Activated CD8-positive, alpha-beta memory T cell treated with anti-CD3 and anti-CD28 coated beads for 48 hours (primary cell): ENCODE measurements around the gene NET1.

Source experiments
- DNase-seq, 3 experiments: peaks; one replicate each; pipeline ENCODE4 v3.0.0-alpha.2; 2020; ENCODE audit warnings: low read depth in 2 of 3, low spot score in 2 of 3

The NET1 gene

GRCh38 chr10:5442065-5442989, 30.0 kb downstream of the NET1 start:
- DNase-seq = no peak

- DNase-seq = no peak
These were observed 30.6 kb downstream of the NET1 start for GRCh38 chr10:5442990-5443370.

- DNase-seq = no peak
These were observed 31.1 kb downstream of the NET1 start for GRCh38 chr10:5443429-5443828.

- DNase-seq = no peak
These were observed 32.6 kb downstream of the NET1 start for GRCh38 chr10:5445006-5445405.

- peak; percentile 32 to 51 (median 47) for DNase-seq
These were observed 34.1 kb downstream of the NET1 start for GRCh38 chr10:5446390-5446926.

- no peak for DNase-seq
These were observed 34.7 kb downstream of the NET1 start for GRCh38 chr10:5447056-5447455.

GRCh38 chr10:5447611-5448071, 35.3 kb downstream of the NET1 start:
- no peak for DNase-seq

- DNase-seq = no peak
These were observed 36.1 kb downstream of the NET1 start for GRCh38 chr10:5448333-5449001.

GRCh38 chr10:5449227-5449626, 36.9 kb downstream of the NET1 start:
- no peak for DNase-seq

- DNase-seq = no peak
These were observed 37.5 kb downstream of the NET1 start for GRCh38 chr10:5449823-5450222.

- no peak for DNase-seq
These were observed 38.4 kb downstream of the NET1 start for GRCh38 chr10:5450605-5451384.

GRCh38 chr10:5453749-5454489, 41.6 kb downstream of the NET1 start:
- DNase-seq = no peak

- DNase-seq = no peak
These were observed 44.2 kb downstream of the NET1 start for GRCh38 chr10:5456563-5456962.

- DNase-seq = no peak
These were observed 45.4 kb downstream of the NET1 start for GRCh38 chr10:5457741-5458140.

- DNase-seq = no peak
These were observed 46.1 kb downstream of the NET1 start for GRCh38 chr10:5458425-5458824.

- DNase-seq = no peak
These were observed 46.8 kb downstream of the NET1 start for GRCh38 chr10:5458949-5459747.

GRCh38 chr10:5460468-5461202, 48.3 kb downstream of the NET1 start:
- no peak for DNase-seq

- no peak for DNase-seq
These were observed 48.8 kb downstream of the NET1 start for GRCh38 chr10:5461203-5461588.
